ENCODE data around the gene SLX9.

DNA sequence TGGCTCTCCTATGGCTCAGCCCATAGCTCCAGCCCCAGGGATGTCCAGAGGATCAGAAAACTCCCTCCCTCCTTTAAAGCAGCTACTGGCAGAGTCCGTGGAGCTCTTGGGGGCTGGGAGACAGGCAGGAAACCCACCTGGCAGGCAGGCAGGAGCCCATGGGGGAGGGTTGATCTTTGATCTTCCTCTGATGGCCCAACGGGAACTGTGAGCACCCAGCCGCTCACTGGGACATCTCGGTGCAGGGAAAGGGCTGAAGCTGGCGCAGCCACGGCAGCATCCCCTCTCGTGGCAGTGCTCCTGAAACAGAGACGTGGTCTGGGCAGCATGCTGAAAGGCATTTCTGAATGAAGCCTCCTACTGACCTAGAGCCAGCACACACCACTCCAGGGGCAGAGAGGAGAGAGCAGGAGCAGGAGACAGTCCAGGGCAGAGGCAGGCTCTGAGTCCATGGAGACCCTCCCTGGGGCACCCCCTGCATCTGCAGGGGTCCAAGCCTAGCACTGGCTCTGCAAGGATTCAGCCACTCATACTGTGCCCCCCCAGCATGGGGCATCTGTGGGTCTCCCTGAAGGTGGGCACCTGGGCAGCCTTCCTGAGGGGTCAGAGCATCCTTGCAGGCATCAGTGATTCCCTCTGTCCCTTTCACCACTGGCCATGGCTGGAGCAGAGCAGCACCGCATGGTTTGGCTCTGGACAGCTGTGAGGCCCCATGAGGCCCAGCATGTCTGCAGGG lies 4.9 kb upstream of the SLX9 start:
- TF ChIP-seq, protein P1, sequence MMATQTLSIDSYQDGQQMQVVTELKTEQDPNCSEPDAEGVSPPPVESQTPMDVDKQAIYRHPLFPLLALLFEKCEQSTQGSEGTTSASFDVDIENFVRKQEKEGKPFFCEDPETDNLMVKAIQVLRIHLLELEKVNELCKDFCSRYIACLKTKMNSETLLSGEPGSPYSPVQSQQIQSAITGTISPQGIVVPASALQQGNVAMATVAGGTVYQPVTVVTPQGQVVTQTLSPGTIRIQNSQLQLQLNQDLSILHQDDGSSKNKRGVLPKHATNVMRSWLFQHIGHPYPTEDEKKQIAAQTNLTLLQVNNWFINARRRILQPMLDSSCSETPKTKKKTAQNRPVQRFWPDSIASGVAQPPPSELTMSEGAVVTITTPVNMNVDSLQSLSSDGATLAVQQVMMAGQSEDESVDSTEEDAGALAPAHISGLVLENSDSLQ (IDR thresholded peaks at IDR 0.05) = no peak
- no peak for TF ChIP-seq FOXK2 (IDR thresholded peaks at IDR 0.05)
- TF ChIP-seq SUZ12 (IDR thresholded peaks at IDR 0.05) = no peak
- no peak for TF ChIP-seq ELF4 (IDR thresholded peaks at IDR 0.05)
- TF ChIP-seq TARDBP (IDR thresholded peaks at IDR 0.05) = no peak
- no peak for TF ChIP-seq BHLHE40 (IDR thresholded peaks at IDR 0.05; ENCODE audit: borderline replicate concordance)
- no peak for TF ChIP-seq ZNF384 (IDR thresholded peaks at IDR 0.05)
- no peak for TF ChIP-seq FOXM1 (IDR thresholded peaks at IDR 0.05; ENCODE audit: borderline replicate concordance)
